Panc1 (cell line): ENCODE measurements around the gene ATF2. TPM values are rescaled to one million over a fixed set of nuclear protein-coding genes. Genes with fewer than 3 reads are reported as not detected.

Experiments
- ATAC-seq: fragments of 200-7000 bp; cut with Tn5 transposase; 2 replicates; pipeline ENCODE4 v1.9.1; 2020; ENCODE audit warnings: mild to moderate bottlenecking, moderate library complexity
- BruUV-seq: library from RNA; stranded (reverse); fragments of 400-500 nt; replicated peaks from 2 replicates; lab custom pipeline; 2021; lab: Mats Ljungman, UMichigan
- CTCF ChIA-PET: fragments of 300-600 bp; sonication (Branson Sonifier 250); formaldehyde crosslinking; loops from one replicate; lab custom pipeline; 2022; ENCODE audit warnings: antibody characterized with exemption; lab: Charles Lee
- POLR2A ChIA-PET: fragments of 300-600 bp; sonication (Branson Sonifier 250); formaldehyde crosslinking; loops from one replicate; lab custom pipeline; 2022; ENCODE audit warnings: antibody characterized with exemption; lab: Charles Lee
- DNase-seq: peaks from one replicate; pipeline ENCODE4 v3.0.0-alpha.2; 2010; ENCODE audit warnings: low read depth, low spot score
- H3K27ac ChIP-seq: 2 replicates; pipeline ENCODE4 v1.5.1; 2011; ENCODE audit warnings: mild to moderate bottlenecking, low read length, inconsistent platforms
- H3K27me3 ChIP-seq: fragments of 200-500 bp; sonication (Bioruptor generic); 2 replicates; pipeline ENCODE4 v1.6.0; 2014; ENCODE audit warnings: low read length, inconsistent platforms; ENCODE audit not compliant: control insufficient read depth, insufficient read depth
- H3K36me3 ChIP-seq: fragments of 200-500 bp; sonication (Bioruptor generic); 2 replicates; pipeline ENCODE4 v1.5.1; 2014; ENCODE audit warnings: inconsistent platforms, mild to moderate bottlenecking, low read length, moderate library complexity; ENCODE audit not compliant: control insufficient read depth, insufficient read depth
- H3K4me1 ChIP-seq: 2 replicates; pipeline ENCODE4 v1.5.1; 2011; ENCODE audit warnings: inconsistent platforms, mild to moderate bottlenecking, low read length, moderate library complexity; ENCODE audit not compliant: control insufficient read depth, insufficient read depth
- H3K4me3 ChIP-seq, 2 experiments: 2 replicates each; pipeline ENCODE4 v1.5.1; 2011 to 2012; ENCODE audit warnings: low read depth in 2 of 2, low read length in 2 of 2, mild to moderate bottlenecking in 2 of 2, inconsistent platforms in 1 of 2, moderate library complexity in 1 of 2
- H3K9me3 ChIP-seq: fragments of 200-500 bp; sonication (Bioruptor generic); 2 replicates; pipeline ENCODE4 v1.5.1; 2014; ENCODE audit warnings: low read depth, mild to moderate bottlenecking, inconsistent platforms, low read length, moderate library complexity; ENCODE audit not compliant: control insufficient read depth, insufficient read depth
- CTCF ChIP-seq: fragments of 450-650 bp; IDR thresholded peaks from 2 replicates; pipeline ENCODE4 v1.5.1; 2017; ENCODE audit warnings: mild to moderate bottlenecking
- POLR2AphosphoS5 ChIP-seq: IDR thresholded peaks from 2 replicates; pipeline ENCODE4 v1.6.1; 2012; ENCODE audit warnings: mild to moderate bottlenecking, low read depth, low read length, moderate library complexity
- REST ChIP-seq, 2 experiments: IDR thresholded peaks; 2 replicates each; pipeline ENCODE4 v1.6.1; 2011 to 2012; ENCODE audit warnings: low read depth in 2 of 2, control low read depth in 1 of 2, low read length in 1 of 2, mild to moderate bottlenecking in 1 of 2, moderate library complexity in 1 of 2; ENCODE audit not compliant: insufficient read depth in 1 of 2
- SIN3A ChIP-seq: IDR thresholded peaks from 2 replicates; pipeline ENCODE4 v1.6.1; 2012; ENCODE audit warnings: low read depth, mild to moderate bottlenecking, low read length, moderate library complexity, borderline replicate concordance; ENCODE audit not compliant: insufficient read depth
- TCF7L2 ChIP-seq: IDR thresholded peaks from 2 replicates; pipeline ENCODE4 v1.6.1; 2011; ENCODE audit warnings: mild to moderate bottlenecking, low read depth, low read length, inconsistent platforms
- in situ Hi-C: cut with HindIII; loops from 2 replicates; pipeline ENCODE4 v1.10.0; 2016; ENCODE audit warnings: low sequenced_read_pairs, low pct_unique_long_range_greater_than_20kb
- intact Hi-C: fragments of 100-400 bp; cut with micrococcal nuclease; formaldehyde crosslinking; loops from one replicate; pipeline ENCODE4 v1.10.0; 2022; ENCODE audit not compliant: unreplicated experiment
- total RNA-seq: library from RNA; stranded (reverse); gene quantifications from one replicate; pipeline ENCODE4 v1.2.1, GENCODE V29; 2021; ENCODE audit not compliant: unreplicated experiment

The ATF2 gene
- total RNA-seq, 1 experiment from 2014 or later = 61.8 TPM

GRCh38 chr2:175151791-175152190 lies 16.2 kb downstream of the ATF2 start:
- POLR2A ChIA-PET = no interaction called here

GRCh38 chr2:175147186-175147585 lies 20.8 kb downstream of the ATF2 start:
- ATAC-seq (no peak), DNase-seq (no peak)
- Histone ChIP-seq H3K27me3 (no peaks in the 10 kb centered on the region), H3K36me3 (peaks cover 8% of the 10 kb centered on the region; the same call in 1 of the 2 replicates), H3K9me3 (no peaks in the 10 kb centered on the region), H3K4me1 (0 out of 2 replicates have a peak, but pooled peaks cover 1% of the 10 kb centered on the region), H3K4me3 (no peak overlapping the region), H3K27ac (no peak overlapping the region)
- no TSS peak for BruUV-seq
- CTCF ChIA-PET = no interaction called here
- in situ Hi-C loops (no loop called here), intact Hi-C loops (no loop called here)
- POLR2A ChIA-PET = no interaction called here
- TF ChIP-seq CTCF (no peak), SIN3A (no peak), TCF7L2 (no peak), REST (IDR thresholded peaks at IDR 0.05; ENCODE audit: insufficient read depth in 1 of 2, low read depth in 2 of 2, low read length in 1 of 2) (no peak)

More at GRCh38 chr2:175151791-175152190, 16.2 kb downstream of the ATF2 start:
- in situ Hi-C loops = no loop called here
- Histone ChIP-seq H3K27me3 (no peaks in the 10 kb centered on the region), H3K36me3 (peaks cover 3% of the 10 kb centered on the region; the same call in 1 of the 2 replicates), H3K27ac (no peak overlapping the region), H3K9me3 (no peaks in the 10 kb centered on the region), H3K4me1 (peaks cover 17% of the 10 kb centered on the region; the same call in 1 of the 2 replicates), H3K4me3 (no peak overlapping the region)
- CTCF ChIA-PET = no interaction called here
- ATAC-seq (no peak), DNase-seq (no peak)
- no peak for TF ChIP-seq POLR2AphosphoS5
- TF ChIP-seq REST (IDR thresholded peaks at IDR 0.05; ENCODE audit: insufficient read depth in 1 of 2, low read depth in 2 of 2, low read length in 1 of 2) = no peak
- no peak for TF ChIP-seq SIN3A
- no TSS peak for BruUV-seq
- intact Hi-C loops = no loop called here
